Upper lobe of right lung (tissue), 1 donor: ENCODE data around the gene SDC3. TPM values are rescaled to one million over a fixed set of nuclear protein-coding genes. Genes with fewer than 3 reads are reported as not detected.

Source experiments
- ATAC-seq: fragments of 200-7000 bp; cut with Tn5 transposase; one replicate; pipeline ENCODE4 v1.9.1; 2020; ENCODE audit warnings: mild to moderate bottlenecking, moderate library complexity
- DNase-seq: peaks from one replicate; pipeline ENCODE4 v3.0.0-alpha.2; 2020
- H3K27ac ChIP-seq: fragments of 200-600 bp; one replicate; pipeline ENCODE4 v1.8.0; 2022
- H3K27me3 ChIP-seq: fragments of 200-600 bp; one replicate; pipeline ENCODE4 v1.8.0; 2022; ENCODE audit warnings: mild to moderate bottlenecking
- H3K36me3 ChIP-seq: fragments of 200-600 bp; one replicate; pipeline ENCODE4 v1.8.0; 2022
- H3K4me1 ChIP-seq: fragments of 200-600 bp; one replicate; pipeline ENCODE4 v1.8.0; 2022
- H3K4me3 ChIP-seq: fragments of 200-600 bp; one replicate; pipeline ENCODE4 v1.8.0; 2022; ENCODE audit warnings: mild to moderate bottlenecking
- H3K9me3 ChIP-seq: fragments of 200-600 bp; one replicate; pipeline ENCODE4 v1.8.0; 2022
- CTCF ChIP-seq: fragments of 200-600 bp; IDR thresholded peaks from one replicate; pipeline ENCODE4 v1.8.0; 2022; ENCODE audit warnings: antibody characterized with exemption
- intact Hi-C: fragments of 100-400 bp; cut with DNase I; formaldehyde crosslinking; loops from one replicate; pipeline ENCODE4 v1.11.0; 2022
- total RNA-seq: library from RNA; stranded (reverse); fragmentation: NEBNext Ultra II Directional; extraction: Animal tissue kit (Norgen Biotek cat#: 25700); gene quantifications from one replicate; pipeline ENCODE4 v1.2.1, GENCODE V29; 2021
- donor health status: DM: no; HTN: yes; CAD: no; lungs with severe emphysema.

Gene SDC3
- total RNA-seq, 1 donor from 2014 or later: 39.4 TPM

GRCh38 chr1:30842697-30843354 is 65.7 kb downstream of the SDC3 start:
- Histone ChIP-seq H3K27me3 (no peaks in the 10 kb centered on the region), H3K4me3 (no peak overlapping the region), H3K9me3 (no peaks in the 10 kb centered on the region), H3K4me1 (peaks cover 24% of the 10 kb centered on the region), H3K36me3 (no peaks in the 10 kb centered on the region), H3K27ac (no peak overlapping the region)
- ATAC-seq: no peak
- no peak for TF ChIP-seq CTCF
- intact Hi-C loops: no loop called here
- no peak for DNase-seq

- TF ChIP-seq CTCF: no peak
- Histone ChIP-seq H3K27ac (no peak overlapping the region), H3K9me3 (no peaks in the 10 kb centered on the region), H3K36me3 (no peaks in the 10 kb centered on the region), H3K4me3 (no peak overlapping the region), H3K27me3 (no peaks in the 10 kb centered on the region), H3K4me1 (peaks cover 12% of the 10 kb centered on the region)
- intact Hi-C loops: no loop called here
- peak; percentile 90 for ATAC-seq
- peak; percentile 71 for DNase-seq
Measured at GRCh38 chr1:30840904-30841598, 67.5 kb downstream of the SDC3 start.

- Histone ChIP-seq H3K27me3 (no peaks in the 10 kb centered on the region), H3K36me3 (no peaks in the 10 kb centered on the region), H3K4me3 (no peak overlapping the region), H3K4me1 (peaks cover 12% of the 10 kb centered on the region), H3K27ac (no peak overlapping the region), H3K9me3 (no peaks in the 10 kb centered on the region)
- ATAC-seq (no peak), DNase-seq (no peak)
- intact Hi-C loops: no loop called here
- TF ChIP-seq CTCF: no peak
Measured at GRCh38 chr1:30839827-30840359, 68.7 kb downstream of the SDC3 start.

GRCh38 chr1:30838996-30839395 is 69.6 kb downstream of the SDC3 start:
- no peak for TF ChIP-seq CTCF
- no peaks in the 10 kb centered on the region for H3K36me3 ChIP-seq
- ATAC-seq: no peak
- DNase-seq: no peak
- intact Hi-C loops: no loop called here
- H3K27ac ChIP-seq: no peak overlapping the region
- peaks cover 12% of the 10 kb centered on the region for H3K4me1 ChIP-seq
- H3K9me3 ChIP-seq: no peaks in the 10 kb centered on the region
- no peak overlapping the region for H3K4me3 ChIP-seq
- no peaks in the 10 kb centered on the region for H3K27me3 ChIP-seq

- Histone ChIP-seq H3K27me3 (no peaks in the 10 kb centered on the region), H3K4me3 (no peak overlapping the region), H3K36me3 (no peaks in the 10 kb centered on the region), H3K9me3 (no peaks in the 10 kb centered on the region), H3K27ac (no peak overlapping the region), H3K4me1 (peaks cover 12% of the 10 kb centered on the region)
- intact Hi-C loops: no loop called here
- DNase-seq (no peak), ATAC-seq (no peak)
- no peak for TF ChIP-seq CTCF
Measured at GRCh38 chr1:30837653-30838052, 70.9 kb downstream of the SDC3 start.
